GM18499 (cell line): ENCODE data around the gene FARSA.

ENCODE experiments used
- ATAC-seq: cut with Tn5 transposase; IDR thresholded peaks from one replicate; pipeline ENCODE4 v1.9.1; 2021; ENCODE audit warnings: moderate number of reproducible peaks; ENCODE audit not compliant: insufficient read depth, unreplicated experiment

Gene FARSA

GRCh38 chr19:12872941-12873890, 60.3 kb downstream of the FARSA start:
- ATAC-seq = no peak
